MM.1S (cell line): Measurements from ENCODE around the gene HOXC13.

Experiments used
- DNase-seq: peaks from one replicate; pipeline ENCODE4 v3.0.0-alpha.2; 2015
- H2AFZ ChIP-seq: fragments of 300-600 bp; sonication (generic); 2 replicates; pipeline ENCODE4 v1.6.0; 2016; ENCODE audit warnings: antibody characterized with exemption, low read length
- H3F3A ChIP-seq: fragments of 300-600 bp; sonication (generic); 2 replicates; pipeline ENCODE4 v1.6.1; 2016; ENCODE audit warnings: mild to moderate bottlenecking, antibody characterized with exemption, low read length, moderate library complexity, mixed read lengths; ENCODE audit not compliant: insufficient read depth
- H3K27ac ChIP-seq: fragments of 300-600 bp; sonication (generic); 2 replicates; pipeline ENCODE4 v1.5.1; 2016; ENCODE audit warnings: mild to moderate bottlenecking, low read length
- H3K27me3 ChIP-seq: fragments of 300-600 bp; sonication (generic); replicated peaks from 2 replicates; pipeline ENCODE4 v1.6.0; 2016; ENCODE audit warnings: low read length; ENCODE audit not compliant: insufficient read depth
- H3K36me3 ChIP-seq: fragments of 300-600 bp; sonication (generic); replicated peaks from 2 replicates; pipeline ENCODE4 v1.6.1; 2016; ENCODE audit warnings: mild to moderate bottlenecking, low read length, mixed read lengths; ENCODE audit not compliant: insufficient read depth
- H3K4me1 ChIP-seq: fragments of 300-600 bp; sonication (generic); 2 replicates; pipeline ENCODE4 v1.6.1; 2016; ENCODE audit warnings: low read length, mixed read lengths
- H3K4me2 ChIP-seq: fragments of 300-600 bp; sonication (generic); 2 replicates; pipeline ENCODE4 v1.6.0; 2016; ENCODE audit warnings: low read depth, low read length
- H3K4me3 ChIP-seq: fragments of 300-600 bp; sonication (generic); 2 replicates; pipeline ENCODE4 v1.5.1; 2016; ENCODE audit warnings: low read length, mixed read lengths
- H3K79me2 ChIP-seq: fragments of 300-600 bp; sonication (generic); 2 replicates; pipeline ENCODE4 v1.6.1; 2016; ENCODE audit warnings: mixed run types, low read length, mixed read lengths
- H3K9ac ChIP-seq: fragments of 300-600 bp; sonication (generic); 2 replicates; pipeline ENCODE4 v1.6.1; 2016; ENCODE audit warnings: low read length, mixed read lengths
- H3K9me2 ChIP-seq: fragments of 300-600 bp; sonication (generic); replicated peaks from 2 replicates; pipeline ENCODE4 v1.6.1; 2016; ENCODE audit warnings: mild to moderate bottlenecking, low read length, mixed read lengths; ENCODE audit not compliant: insufficient read depth
- H3K9me3 ChIP-seq: fragments of 300-600 bp; sonication (generic); replicated peaks from 2 replicates; pipeline ENCODE4 v1.6.1; 2016; ENCODE audit warnings: mild to moderate bottlenecking, low read length, mixed read lengths; ENCODE audit not compliant: insufficient read depth
- H4K20me1 ChIP-seq: fragments of 300-600 bp; sonication (generic); 2 replicates; pipeline ENCODE4 v1.6.1; 2016; ENCODE audit warnings: mild to moderate bottlenecking, low read length, moderate library complexity, mixed read lengths; ENCODE audit not compliant: insufficient read depth
- CTCF ChIP-seq: fragments of 300-600 bp; sonication (generic); IDR thresholded peaks from 2 replicates; pipeline ENCODE4 v1.5.1; 2016; ENCODE audit warnings: antibody characterized with exemption, low read length, mixed read lengths
- EZH2 ChIP-seq: fragments of 300-600 bp; sonication (generic); optimal IDR thresholded peaks from 2 replicates; pipeline ENCODE3; 2017; ENCODE audit warnings: low read depth, mild to moderate bottlenecking, antibody characterized with exemption, low read length, mixed read lengths
- EZH2phosphoT487 ChIP-seq: fragments of 300-600 bp; sonication (generic); IDR thresholded peaks from 2 replicates; pipeline ENCODE4 v1.6.1; 2018; ENCODE audit warnings: antibody characterized with exemption, low read length

Gene HOXC13

GRCh38 chr12:53952871-53953734, 14.5 kb downstream of the HOXC13 start:
- Histone ChIP-seq H3K79me2 (no peaks in the 10 kb centered on the region), H3K4me3 (no peak overlapping the region), H3F3A (no peaks in the 10 kb centered on the region), H3K36me3 (no peaks in the 10 kb centered on the region), H3K9ac (no peak overlapping the region), H3K27ac (no peak overlapping the region), H3K27me3 (peaks cover 99% of the 10 kb centered on the region), H3K9me2 (no peaks in the 10 kb centered on the region), H3K4me2 (no peak overlapping the region), H3K9me3 (no peaks in the 10 kb centered on the region), H2AFZ (no peak overlapping the region), H4K20me1 (no peaks in the 10 kb centered on the region), H3K4me1 (0 out of 2 replicates have a peak, but pooled peaks cover 5% of the 10 kb centered on the region)
- TF ChIP-seq EZH2phosphoT487: 0 out of 2 replicates have a peak, but pooled peaks have one; percentile 29
- TF ChIP-seq EZH2: no peak
- DNase-seq: no peak

GRCh38 chr12:53953831-53954693, 15.4 kb downstream of the HOXC13 start:
- Histone ChIP-seq H3K4me2 (no peak overlapping the region), H3K9ac (no peak overlapping the region), H3F3A (no peaks in the 10 kb centered on the region), H3K79me2 (no peaks in the 10 kb centered on the region), H3K9me3 (no peaks in the 10 kb centered on the region), H2AFZ (no peak overlapping the region), H3K36me3 (no peaks in the 10 kb centered on the region), H4K20me1 (no peaks in the 10 kb centered on the region), H3K9me2 (no peaks in the 10 kb centered on the region), H3K27me3 (peaks cover 99% of the 10 kb centered on the region), H3K4me1 (0 out of 2 replicates have a peak, but pooled peaks cover 5% of the 10 kb centered on the region), H3K27ac (no peak overlapping the region), H3K4me3 (no peak overlapping the region)
- TF ChIP-seq CTCF: no peak
- TF ChIP-seq EZH2: no peak
- no peak for TF ChIP-seq EZH2phosphoT487
- no peak for DNase-seq

DNA sequence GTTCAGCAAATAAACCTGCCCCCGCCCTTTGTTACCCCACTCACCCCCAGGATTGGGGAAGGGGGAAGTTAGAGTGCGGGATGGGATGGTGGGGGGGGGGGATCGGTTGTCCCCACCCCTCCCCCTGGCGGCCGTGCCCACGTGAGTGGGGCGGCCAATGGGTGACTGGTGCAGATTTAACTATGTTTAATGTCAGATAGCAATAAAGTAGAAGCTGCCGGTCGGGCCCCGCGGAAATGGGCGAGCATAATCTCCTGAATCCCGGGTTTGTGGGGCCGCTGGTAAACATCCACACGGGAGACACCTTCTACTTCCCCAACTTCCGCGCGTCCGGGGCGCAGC, 16.0 kb downstream of the HOXC13 start, which contains the start of gene HOXC12:
HOXC12 (plus strand) TSS at position 210 of the 342 bp plus-strand sequence; CDS start at position 237, 27 bp downstream.
- H3K27ac ChIP-seq: no peak within 1 kb of the TSS
- H3K27me3 ChIP-seq: peaks cover 99% of the 10 kb centered on the region
- DNase-seq: no peak
- H3K9me3 ChIP-seq: no peaks in the 10 kb centered on the region
- H3F3A ChIP-seq: no peaks in the 10 kb centered on the region
- TF ChIP-seq EZH2 (no peak), EZH2phosphoT487 (no peak), CTCF (no peak)
- H3K4me2 ChIP-seq: no peak within 1 kb of the TSS
- H4K20me1 ChIP-seq: no peaks in the 10 kb centered on the region
- no peaks in the 10 kb centered on the region for H3K36me3 ChIP-seq
- H3K4me1 ChIP-seq: 0 out of 2 replicates have a peak, but pooled peaks cover 5% of the 10 kb centered on the region
- no peaks in the 10 kb centered on the region for H3K79me2 ChIP-seq
- H3K4me3 ChIP-seq: no peak within 1 kb of the TSS
- H3K9me2 ChIP-seq: no peaks in the 10 kb centered on the region
- no peak within 1 kb of the TSS for H3K9ac ChIP-seq
- no peak within 1 kb of the TSS for H2AFZ ChIP-seq
